ENCODE data around the gene HSPA14. TPM values are rescaled to one million over a fixed set of nuclear protein-coding genes. Genes with fewer than 3 reads are reported as not detected.

HSPA14 gene
- total RNA-seq, 1 experiment from 2014 or later, result 41.0 TPM

- H3K79me2 ChIP-seq (ENCODE audit: insufficient read depth, low read length), result peaks cover 6% of the 10 kb centered on the region; the same call in 1 of the 2 replicates
- peak; percentile 11 for DNase-seq
- H2BK12ac ChIP-seq (ENCODE audit: insufficient read length, low read depth, low read length), result no peak overlapping the region
- no peak overlapping the region for H4K5ac ChIP-seq (ENCODE audit: insufficient read length, low read depth, low read length)
- no peak overlapping the region for H3K27ac ChIP-seq (ENCODE audit: insufficient read length, low read depth, low read length)
- H3K4me1 ChIP-seq (ENCODE audit: insufficient read depth, low read length), result peaks cover 2% of the 10 kb centered on the region; the same call in 1 of the 2 replicates
- H3T11ph ChIP-seq (ENCODE audit: low read length), result no peak overlapping the region
- no peaks in the 10 kb centered on the region for H3K27me3 ChIP-seq (ENCODE audit: insufficient read depth, low read length)
- H4K91ac ChIP-seq (ENCODE audit: insufficient read length, low read depth, low read length), result no peak overlapping the region
- H3K4me3 Mint-ChIP-seq, result peak overlapping the region; percentile 94 to 95
- H3K9ac ChIP-seq (ENCODE audit: extremely low read depth, insufficient read length, low read length), result peak overlapping the region; percentile 94
- no peak overlapping the region for H3K14ac ChIP-seq (ENCODE audit: insufficient read depth, low read length)
- no peak overlapping the region for H3K23ac ChIP-seq (ENCODE audit: insufficient read length, low read depth, low read length)
- no peak overlapping the region for H2AK5ac ChIP-seq (ENCODE audit: insufficient read length, low read length)
- no peak overlapping the region for H2AFZ ChIP-seq (ENCODE audit: low read length)
- no peaks in the 10 kb centered on the region for H4K20me1 ChIP-seq (ENCODE audit: control insufficient read depth, insufficient read depth, insufficient read length)
- peaks cover 21 to 23% of the 10 kb centered on the region in 2 experiments for H3K4me1 Mint-ChIP-seq
- peak overlapping the region in 1 of 3 experiments; percentile 96; a peak in 5 of 7 replicates for H3K27ac Mint-ChIP-seq
- no peak overlapping the region for H2BK120ac ChIP-seq (ENCODE audit: low read depth, low read length, poor library complexity, severe bottlenecking)
- H3K9me3 Mint-ChIP-seq, result no peaks in the 10 kb centered on the region
- no peak overlapping the region for H3K18ac ChIP-seq (ENCODE audit: insufficient read length, low read depth, low read length)
- H3K4ac ChIP-seq (ENCODE audit: low read depth, low read length), result no peak overlapping the region
- no peaks in the 10 kb centered on the region for H3K79me1 ChIP-seq (ENCODE audit: insufficient read depth, low read depth, low read length, poor library complexity, severe bottlenecking)
- H2BK15ac ChIP-seq (ENCODE audit: low read depth, low read length), result no peak overlapping the region
- no peak overlapping the region for H3K56ac ChIP-seq (ENCODE audit: insufficient read length, low read depth, low read length)
- no peak overlapping the region for H4K8ac ChIP-seq (replicated peaks; ENCODE audit: insufficient read length, low read depth, low read length)
- no peak for TF ChIP-seq CTCF (conservative IDR thresholded peaks at IDR 0.05)
- H3K9me3 ChIP-seq (ENCODE audit: control insufficient read depth, low read depth, low read length), result no peaks in the 10 kb centered on the region
- no peaks in the 10 kb centered on the region; the same call in 1 of the 2 replicates for H3K27me3 Mint-ChIP-seq (ENCODE audit: low read depth)
- peaks cover 20 to 50% (median 46%) of the 10 kb centered on the region in 3 experiments for H3K36me3 Mint-ChIP-seq (ENCODE audit: insufficient read depth in 1 of 3, low read depth in 3 of 3)
- H2BK20ac ChIP-seq (ENCODE audit: low read depth, low read length, poor library complexity, severe bottlenecking), result no peak overlapping the region
- H3K23me2 ChIP-seq (ENCODE audit: insufficient read length, low read depth, low read length, poor library complexity, severe bottlenecking), result no peaks in the 10 kb centered on the region
- no peak overlapping the region for H2BK5ac ChIP-seq (ENCODE audit: insufficient read length, low read length)
- peak overlapping the region; percentile 88 for H3K4me2 ChIP-seq (ENCODE audit: insufficient read depth, insufficient read length, low read length)
- 100% methylated on average over 2 of the region's 14 CpGs for WGBS (ENCODE audit: extremely low coverage, insufficient read length, low lambda C conversion rate)
These were observed 1.2 kb downstream of the HSPA14 start for GRCh38 chr10:14839305-14839695.
